ENCODE measurements around the gene CROCC2.

The CROCC2 gene

GRCh38 chr2:240947607-240948006 lies 41.5 kb downstream of the CROCC2 start:
- no peak overlapping the region for H3K4me2 ChIP-seq (ENCODE audit: low read length)
- no peaks in the 10 kb centered on the region for H3K79me2 ChIP-seq
- H3K9ac ChIP-seq = no peak overlapping the region
- H3K4me1 ChIP-seq = no peaks in the 10 kb centered on the region
- no peaks in the 10 kb centered on the region for H3K9me3 ChIP-seq (ENCODE audit: control insufficient read depth, low read length)
- no peak for TF ChIP-seq CTCF (IDR thresholded peaks at IDR 0.05)
- no peaks in the 10 kb centered on the region for H3K27me3 ChIP-seq (ENCODE audit: control insufficient read depth, insufficient read depth, low read length)
- no peak overlapping the region for H3K27ac ChIP-seq
- no peaks in the 10 kb centered on the region for H3K36me3 ChIP-seq (ENCODE audit: control insufficient read depth, insufficient read depth, low read length)
- no peak overlapping the region for H2AFZ ChIP-seq
- H3K4me3 ChIP-seq (ENCODE audit: low read depth, low read length) = no peak overlapping the region

- H3K4me2 ChIP-seq (ENCODE audit: low read length) = no peak overlapping the region
- H3K9ac ChIP-seq = no peak overlapping the region
- no peaks in the 10 kb centered on the region for H3K9me3 ChIP-seq (ENCODE audit: control insufficient read depth, low read length)
- H3K27ac ChIP-seq = no peak overlapping the region
- H3K4me3 ChIP-seq (ENCODE audit: low read depth, low read length) = no peak overlapping the region
- H3K4me1 ChIP-seq = no peaks in the 10 kb centered on the region
- H3K36me3 ChIP-seq (ENCODE audit: control insufficient read depth, insufficient read depth, low read length) = no peaks in the 10 kb centered on the region
- H2AFZ ChIP-seq = no peak overlapping the region
- H3K79me2 ChIP-seq = no peaks in the 10 kb centered on the region
- no peaks in the 10 kb centered on the region for H3K27me3 ChIP-seq (ENCODE audit: control insufficient read depth, insufficient read depth, low read length)
- TF ChIP-seq CTCF (IDR thresholded peaks at IDR 0.05) = no peak
Observed at GRCh38 chr2:240948086-240948485, 42.0 kb downstream of the CROCC2 start.

GRCh38 chr2:240948905-240949790 lies 43.0 kb downstream of the CROCC2 start:
- Histone ChIP-seq H3K9ac (no peak overlapping the region), H3K36me3 (ENCODE audit: control insufficient read depth, insufficient read depth, low read length) (no peaks in the 10 kb centered on the region), H3K27ac (no peak overlapping the region), H3K4me3 (ENCODE audit: low read depth, low read length) (no peak overlapping the region), H3K79me2 (no peaks in the 10 kb centered on the region), H3K4me1 (no peaks in the 10 kb centered on the region), H2AFZ (no peak overlapping the region), H3K4me2 (ENCODE audit: low read length) (no peak overlapping the region), H3K9me3 (ENCODE audit: control insufficient read depth, low read length) (no peaks in the 10 kb centered on the region), H3K27me3 (ENCODE audit: control insufficient read depth, insufficient read depth, low read length) (no peaks in the 10 kb centered on the region)
- no peak for TF ChIP-seq CTCF (IDR thresholded peaks at IDR 0.05)

- Histone ChIP-seq H3K79me2 (no peaks in the 10 kb centered on the region), H2AFZ (no peak overlapping the region), H3K4me3 (ENCODE audit: low read depth, low read length) (no peak overlapping the region), H3K4me1 (peaks cover under 1% of the 10 kb centered on the region), H3K9ac (no peak overlapping the region), H3K27me3 (ENCODE audit: control insufficient read depth, insufficient read depth, low read length) (no peaks in the 10 kb centered on the region), H3K36me3 (ENCODE audit: control insufficient read depth, insufficient read depth, low read length) (no peaks in the 10 kb centered on the region), H3K27ac (no peak overlapping the region), H3K9me3 (ENCODE audit: control insufficient read depth, low read length) (no peaks in the 10 kb centered on the region), H3K4me2 (ENCODE audit: low read length) (no peak overlapping the region)
- no peak for TF ChIP-seq CTCF (IDR thresholded peaks at IDR 0.05)
Observed at GRCh38 chr2:240949791-240950705, 43.9 kb downstream of the CROCC2 start.

Data from parathyroid adenoma (tissue), 2 donors.